Smooth muscle cell (in vitro differentiated cells): ENCODE data around the gene MYO9B. TPM values are rescaled to one million over a fixed set of nuclear protein-coding genes. Genes with fewer than 3 reads are reported as not detected.

Experiments
- DNase-seq: peaks from one replicate; lab custom pipeline; 2025; ENCODE audit not compliant: unreplicated experiment; lab: John Stamatoyannopoulos, UW
- H2AFZ ChIP-seq: fragments of 200-600 bp; sonication (generic); 2 replicates; pipeline ENCODE4 v1.6.0; 2016; ENCODE audit warnings: antibody characterized with exemption, low read depth, mild to moderate bottlenecking
- H3F3A ChIP-seq: fragments of 200-600 bp; sonication (generic); 2 replicates; pipeline ENCODE4 v1.6.0; 2017; ENCODE audit warnings: antibody characterized with exemption, low read depth
- H3K27ac ChIP-seq: fragments of 200-600 bp; sonication (generic); 2 replicates; pipeline ENCODE4 v1.5.1; 2016; ENCODE audit warnings: low read depth, mild to moderate bottlenecking
- H3K27me3 ChIP-seq: fragments of 200-600 bp; sonication (generic); 2 replicates; pipeline ENCODE4 v1.6.1; 2016; ENCODE audit warnings: low read depth, mild to moderate bottlenecking
- H3K36me3 ChIP-seq: fragments of 200-600 bp; sonication (generic); 2 replicates; pipeline ENCODE4 v1.5.1; 2016; ENCODE audit warnings: low read depth
- H3K4me1 ChIP-seq: fragments of 200-600 bp; sonication (generic); 2 replicates; pipeline ENCODE4 v1.5.1; 2016; ENCODE audit warnings: low read depth
- H3K4me2 ChIP-seq: fragments of 200-600 bp; sonication (generic); 2 replicates; pipeline ENCODE4 v1.6.0; 2016; ENCODE audit warnings: mild to moderate bottlenecking
- H3K4me3 ChIP-seq: fragments of 200-600 bp; sonication (generic); 2 replicates; pipeline ENCODE4 v1.5.1; 2016; ENCODE audit warnings: mild to moderate bottlenecking
- H3K79me2 ChIP-seq: fragments of 200-600 bp; sonication (generic); 2 replicates; pipeline ENCODE4 v1.6.0; 2016; ENCODE audit warnings: low read depth, mild to moderate bottlenecking
- H3K9ac ChIP-seq: fragments of 200-600 bp; sonication (generic); 2 replicates; pipeline ENCODE4 v1.6.0; 2016; ENCODE audit warnings: low read depth
- H3K9me3 ChIP-seq: fragments of 200-600 bp; sonication (generic); replicated peaks from 2 replicates; pipeline ENCODE4 v1.5.1; 2016; ENCODE audit warnings: low read depth
- H4K20me1 ChIP-seq: fragments of 200-600 bp; sonication (generic); 2 replicates; pipeline ENCODE4 v1.6.0; 2016; ENCODE audit warnings: low read depth
- CTCF ChIP-seq: fragments of 200-600 bp; sonication (generic); IDR thresholded peaks from 2 replicates; pipeline ENCODE4 v1.5.1; 2017; ENCODE audit warnings: borderline replicate concordance, mild to moderate bottlenecking, antibody characterized with exemption; ENCODE audit not compliant: insufficient read depth, poor library complexity, severe bottlenecking
- WGBS: methylation state at CpG from one replicate; pipeline ENCODE4 v1.1.7; 2016; ENCODE audit warnings: low lambda C conversion rate; 5-methylcytosine and 5-hydroxymethylcytosine counted together
- polyA plus RNA-seq: library from polyadenylated mRNA; unstranded; fragments of >200 nt; fragmentation: Nextera tagmentation; extraction: Ambion mirVana; gene quantifications from 2 replicates; pipeline ENCODE4 v1.2.1, GENCODE V29; 2016
- total RNA-seq: library from RNA; depleted of rRNA; stranded (reverse); fragments of >200 nt; gene quantifications from 2 replicates; pipeline ENCODE4 v1.2.3, GENCODE V29; 2014

The MYO9B gene
- total and polyA plus RNA-seq, 2 experiments from 2014 or later = 44.6 to 46.6 TPM

- Histone ChIP-seq H3K9ac (peak overlapping the region; percentile 83), H3F3A (peaks cover 24% of the 10 kb centered on the region), H3K4me1 (peaks cover 16% of the 10 kb centered on the region), H2AFZ (no peak overlapping the region), H4K20me1 (peaks cover 6% of the 10 kb centered on the region), H3K27me3 (no peaks in the 10 kb centered on the region), H3K79me2 (peaks cover 35% of the 10 kb centered on the region), H3K4me2 (peak overlapping the region; percentile 79), H3K36me3 (no peaks in the 10 kb centered on the region), H3K9me3 (no peaks in the 10 kb centered on the region), H3K27ac (peak overlapping the region; percentile 97), H3K4me3 (peak overlapping the region; percentile 33)
- TF ChIP-seq CTCF = no peak
- peak; percentile 74 for DNase-seq
- WGBS = 3% methylated on average over 30 of the region's 30 CpGs
Measured at GRCh38 chr19:17135001-17135853, 59.6 kb downstream of the MYO9B start.

GRCh38 chr19:17136021-17136420 lies 60.4 kb downstream of the MYO9B start:
- H3K9me3 ChIP-seq = no peaks in the 10 kb centered on the region
- no peak for TF ChIP-seq CTCF
- H3K27ac ChIP-seq = peak overlapping the region; percentile 97
- H3K79me2 ChIP-seq = peaks cover 37% of the 10 kb centered on the region
- peaks cover 16% of the 10 kb centered on the region for H3K4me1 ChIP-seq
- H4K20me1 ChIP-seq = peaks cover under 1% of the 10 kb centered on the region
- H2AFZ ChIP-seq = no peak overlapping the region
- 31% methylated on average over 9 of the region's 9 CpGs for WGBS
- peak overlapping the region; percentile 33 for H3K4me3 ChIP-seq
- H3K36me3 ChIP-seq = no peaks in the 10 kb centered on the region
- peaks cover 24% of the 10 kb centered on the region for H3F3A ChIP-seq
- H3K27me3 ChIP-seq = no peaks in the 10 kb centered on the region
- H3K4me2 ChIP-seq = peak overlapping the region; percentile 79
- peak overlapping the region; percentile 83 for H3K9ac ChIP-seq
- no peak for DNase-seq

- no peak for DNase-seq
- Histone ChIP-seq H3F3A (peaks cover 24% of the 10 kb centered on the region), H3K36me3 (no peaks in the 10 kb centered on the region), H3K4me3 (no peak overlapping the region), H3K79me2 (peaks cover 40% of the 10 kb centered on the region), H3K9me3 (no peaks in the 10 kb centered on the region), H3K27me3 (no peaks in the 10 kb centered on the region), H3K4me1 (peaks cover 16% of the 10 kb centered on the region), H4K20me1 (no peaks in the 10 kb centered on the region), H3K4me2 (peak overlapping the region; percentile 79), H2AFZ (no peak overlapping the region), H3K27ac (peak overlapping the region; percentile 97), H3K9ac (peak overlapping the region; percentile 83)
- 83% methylated on average over 11 of the region's 11 CpGs for WGBS
- no peak for TF ChIP-seq CTCF
Measured at GRCh38 chr19:17136617-17137016, 61.0 kb downstream of the MYO9B start.
